PC-3 (cell line): ENCODE measurements around the gene TTC33. TPM values are rescaled to one million over a fixed set of nuclear protein-coding genes. Genes with fewer than 3 reads are reported as not detected.

ENCODE experiments used
- ATAC-seq: fragments of 200-7000 bp; cut with Tn5 transposase; 2 replicates; pipeline ENCODE4 v1.9.1; 2020; ENCODE audit warnings: mild to moderate bottlenecking, moderate library complexity
- BruUV-seq: library from RNA; stranded (reverse); fragments of 400-500 nt; replicated peaks from 2 replicates; lab custom pipeline; 2021; lab: Mats Ljungman, UMichigan
- CTCF ChIA-PET: fragments of 300-600 bp; sonication (Branson Sonifier 250); formaldehyde crosslinking; loops from one replicate; lab custom pipeline; 2022; ENCODE audit warnings: antibody characterized with exemption; lab: Charles Lee
- POLR2A ChIA-PET: fragments of 300-600 bp; sonication (Branson Sonifier 250); formaldehyde crosslinking; loops from one replicate; lab custom pipeline; 2022; ENCODE audit warnings: antibody characterized with exemption; ENCODE audit not compliant: unreplicated experiment; lab: Charles Lee
- DNase-seq: peaks from one replicate; pipeline ENCODE4 v3.0.0-alpha.2; 2015
- H2AFZ ChIP-seq: fragments of 300-600 bp; sonication (generic); 2 replicates; pipeline ENCODE4 v1.6.0; 2016; ENCODE audit warnings: antibody characterized with exemption, low read length
- H3F3A ChIP-seq: fragments of 300-600 bp; sonication (generic); one replicate; pipeline ENCODE4 v1.6.0; 2017; ENCODE audit warnings: antibody characterized with exemption, low read length, control low read depth, mild to moderate bottlenecking; ENCODE audit not compliant: unreplicated experiment
- H3K27ac ChIP-seq: fragments of 300-600 bp; sonication (generic); 2 replicates; pipeline ENCODE4 v1.5.1; 2016; ENCODE audit warnings: mild to moderate bottlenecking, low read length
- H3K27me3 ChIP-seq: fragments of 300-600 bp; sonication (generic); 2 replicates; pipeline ENCODE4 v1.6.1; 2016; ENCODE audit warnings: low read length, mixed read lengths
- H3K36me3 ChIP-seq: fragments of 300-600 bp; sonication (generic); 2 replicates; pipeline ENCODE4 v1.6.1; 2016; ENCODE audit warnings: low read depth, mixed run types, low read length, mixed read lengths
- H3K4me1 ChIP-seq: fragments of 300-600 bp; sonication (generic); 2 replicates; pipeline ENCODE4 v1.5.1; 2016; ENCODE audit warnings: low read length; ENCODE audit not compliant: insufficient read depth
- H3K4me2 ChIP-seq: fragments of 300-600 bp; sonication (generic); 2 replicates; pipeline ENCODE4 v1.6.0; 2016; ENCODE audit warnings: low read length
- H3K4me3 ChIP-seq: fragments of 300-600 bp; sonication (generic); 2 replicates; pipeline ENCODE4 v1.5.1; 2016; ENCODE audit warnings: mild to moderate bottlenecking, low read length, mixed read lengths
- H3K79me2 ChIP-seq: fragments of 300-600 bp; sonication (generic); 2 replicates; pipeline ENCODE4 v1.6.1; 2017; ENCODE audit warnings: low read length, mixed read lengths
- H3K9ac ChIP-seq: fragments of 300-600 bp; sonication (generic); 2 replicates; pipeline ENCODE4 v1.6.0; 2016; ENCODE audit warnings: mild to moderate bottlenecking, low read length
- H3K9me2 ChIP-seq: fragments of 300-600 bp; sonication (generic); replicated peaks from 2 replicates; pipeline ENCODE4 v1.6.1; 2016; ENCODE audit warnings: mixed run types, low read length, mixed read lengths
- H3K9me3 ChIP-seq: fragments of 300-600 bp; sonication (generic); 2 replicates; pipeline ENCODE4 v1.6.1; 2016; ENCODE audit warnings: low read length, mixed read lengths
- H4K20me1 ChIP-seq: fragments of 300-600 bp; sonication (generic); 2 replicates; pipeline ENCODE4 v1.6.1; 2016; ENCODE audit warnings: low read length, mixed read lengths
- CTCF ChIP-seq: fragments of 300-600 bp; sonication (generic); conservative IDR thresholded peaks from 2 replicates; pipeline ENCODE4 v1.5.1; 2017; ENCODE audit warnings: antibody characterized with exemption, low read depth, mild to moderate bottlenecking, low read length
- EZH2 ChIP-seq: fragments of 300-600 bp; sonication (generic); IDR thresholded peaks from one replicate; pipeline ENCODE4 v1.6.1; 2017; ENCODE audit warnings: antibody characterized with exemption, mild to moderate bottlenecking, low read length; ENCODE audit not compliant: unreplicated experiment
- EZH2phosphoT487 ChIP-seq: fragments of 300-600 bp; sonication (generic); IDR thresholded peaks from 2 replicates; pipeline ENCODE4 v1.6.1; 2018; ENCODE audit warnings: mild to moderate bottlenecking, antibody characterized with exemption, low read length, borderline replicate concordance
- intact Hi-C: fragments of 100-400 bp; cut with micrococcal nuclease; formaldehyde crosslinking; loops from 2 replicates; pipeline ENCODE4 v1.9.0; 2023
- total RNA-seq: library from RNA; depleted of rRNA; stranded (reverse); fragments of >200 nt; gene quantifications from 2 replicates; pipeline ENCODE4 v1.2.3, GENCODE V29; 2014

Gene TTC33
- total RNA-seq, 1 experiment from 2014 or later, result 9.0 TPM

DNA sequence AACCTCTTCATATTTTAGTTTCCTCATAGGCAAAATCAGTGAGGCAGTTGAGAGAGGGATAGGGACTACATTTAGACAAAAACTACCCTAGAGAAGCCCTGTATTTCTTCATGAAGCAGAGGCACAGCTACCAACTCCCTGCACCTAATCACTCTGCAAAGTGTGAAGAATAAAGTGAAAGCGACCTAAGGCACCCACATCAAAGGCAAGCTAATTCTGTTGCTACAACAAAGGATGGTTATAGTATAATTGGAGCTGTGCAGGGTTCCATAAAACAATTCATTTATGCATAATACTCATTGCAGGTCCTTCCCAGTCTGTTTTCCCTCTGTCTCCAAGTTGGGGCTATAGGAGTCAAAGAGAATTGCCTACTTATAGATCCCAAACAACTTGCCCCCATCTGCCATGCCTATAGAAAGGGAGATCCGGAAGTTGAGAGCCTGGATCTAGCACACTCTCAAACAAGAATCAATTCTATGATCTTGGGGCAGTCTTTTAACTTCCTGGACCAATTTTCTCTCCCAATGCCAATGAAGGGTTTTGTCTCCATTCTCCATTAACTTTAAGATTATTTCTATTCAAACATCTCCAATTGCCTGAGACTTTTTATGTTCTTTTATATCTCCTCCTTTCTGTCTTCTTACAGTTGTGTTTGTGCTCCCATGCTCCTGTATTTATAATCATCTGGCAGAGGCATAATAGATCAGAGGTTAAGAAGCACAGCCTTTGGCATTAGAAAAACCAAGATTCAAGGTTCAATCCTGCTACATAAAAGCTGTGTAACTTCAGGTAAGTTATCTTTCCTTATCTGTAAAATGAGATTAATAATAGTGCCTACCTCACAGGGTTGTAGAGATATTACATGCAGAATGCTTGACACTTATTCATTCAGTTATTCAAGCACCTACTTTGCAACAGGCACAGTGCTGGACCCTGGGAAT, 132.0 kb downstream of the TTC33 start:
- ChIA-PET POLR2A (no interaction called here), CTCF (no interaction called here)
- peaks cover 36% of the 10 kb centered on the region for H3K4me1 ChIP-seq
- DNase-seq, result no peak
- H3K9me2 ChIP-seq, result no peaks in the 10 kb centered on the region
- no peaks in the 10 kb centered on the region for H3F3A ChIP-seq
- no peak for TF ChIP-seq EZH2
- no peak for TF ChIP-seq CTCF
- TF ChIP-seq EZH2phosphoT487, result no peak
- no peak for ATAC-seq
- no peak overlapping the region for H2AFZ ChIP-seq
- no peaks in the 10 kb centered on the region for H3K36me3 ChIP-seq
- no peaks in the 10 kb centered on the region for H3K79me2 ChIP-seq
- H3K4me3 ChIP-seq, result no peak overlapping the region
- H4K20me1 ChIP-seq, result no peaks in the 10 kb centered on the region
- no peak overlapping the region for H3K9ac ChIP-seq
- no peaks in the 10 kb centered on the region for H3K27me3 ChIP-seq
- H3K9me3 ChIP-seq, result no peaks in the 10 kb centered on the region
- H3K27ac ChIP-seq, result no peak overlapping the region
- BruUV-seq, result no TSS peak
- intact Hi-C loops, result no loop called here
- no peak overlapping the region for H3K4me2 ChIP-seq

- H3K4me1 ChIP-seq, result peaks cover 38% of the 10 kb centered on the region
- no TSS peak for BruUV-seq
- H3K9ac ChIP-seq, result no peak overlapping the region
- H2AFZ ChIP-seq, result no peak overlapping the region
- H3K79me2 ChIP-seq, result no peaks in the 10 kb centered on the region
- DNase-seq (no peak), ATAC-seq (no peak)
- H3K4me3 ChIP-seq, result no peak overlapping the region
- intact Hi-C loops, result no loop called here
- ChIA-PET CTCF (no interaction called here), POLR2A (no interaction called here)
- no peaks in the 10 kb centered on the region for H3K9me2 ChIP-seq
- H3K4me2 ChIP-seq, result no peak overlapping the region
- no peaks in the 10 kb centered on the region for H3K36me3 ChIP-seq
- no peaks in the 10 kb centered on the region for H4K20me1 ChIP-seq
- no peaks in the 10 kb centered on the region for H3F3A ChIP-seq
- no peak overlapping the region for H3K27ac ChIP-seq
- no peaks in the 10 kb centered on the region for H3K27me3 ChIP-seq
- TF ChIP-seq CTCF, result no peak
- no peak for TF ChIP-seq EZH2
- TF ChIP-seq EZH2phosphoT487, result no peak
- no peaks in the 10 kb centered on the region for H3K9me3 ChIP-seq
These were observed 133.1 kb downstream of the TTC33 start for GRCh38 chr5:40622463-40623252.
